GM21423 (cell line): ENCODE measurements around the gene SLC2A5.

ENCODE experiments used
- ATAC-seq: cut with Tn5 transposase; IDR thresholded peaks from one replicate; pipeline ENCODE4 v1.9.1; 2021; ENCODE audit warnings: mild to moderate bottlenecking, moderate library complexity; ENCODE audit not compliant: unreplicated experiment

Gene SLC2A5

GRCh38 chr1:9093581-9093980 is 24.1 kb upstream of the SLC2A5 start:
- ATAC-seq = no peak

DNA sequence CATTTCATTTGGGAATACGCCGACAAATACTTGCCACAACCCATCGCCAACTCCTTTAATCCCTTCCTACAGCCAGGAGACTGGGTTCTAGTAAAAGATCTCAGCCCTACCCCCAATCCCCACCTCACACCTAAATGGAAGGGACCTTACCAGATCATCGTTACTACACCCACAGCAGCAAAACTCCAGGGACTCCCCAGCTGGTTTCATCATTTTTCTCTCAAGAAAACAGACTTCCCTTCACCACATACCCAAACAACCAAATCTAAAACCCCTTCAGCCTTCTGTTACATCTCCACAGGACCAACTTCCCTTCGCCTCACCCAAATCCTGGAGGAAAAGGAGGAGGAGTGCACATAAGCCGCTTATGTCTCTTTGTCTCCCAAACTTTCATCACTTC is 23.7 kb upstream of the SLC2A5 start:
- no peak for ATAC-seq

DNA sequence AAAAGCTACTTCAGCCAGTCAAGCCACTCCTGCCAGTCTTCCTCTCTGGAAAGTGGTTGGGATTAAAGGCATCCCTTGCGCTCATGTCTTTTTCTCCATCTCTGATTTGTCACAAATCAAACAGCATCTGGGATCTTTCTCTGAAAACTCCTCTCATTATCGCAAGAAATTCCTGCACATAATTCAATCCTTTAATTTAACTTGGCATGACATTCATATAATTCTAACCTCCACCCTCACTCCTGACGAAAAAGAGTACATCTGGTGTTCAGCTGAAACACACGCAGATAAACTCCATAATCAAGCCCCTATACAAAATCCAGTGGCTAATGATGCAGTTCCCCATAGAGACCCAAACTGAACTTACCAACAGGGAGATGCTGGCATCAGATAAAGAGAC is 19.4 kb upstream of the SLC2A5 start:
- no peak for ATAC-seq

GRCh38 chr1:9087411-9088125 is 18.1 kb upstream of the SLC2A5 start:
- no peak for ATAC-seq

GRCh38 chr1:9086796-9087195 is 17.4 kb upstream of the SLC2A5 start:
- no peak for ATAC-seq

DNA sequence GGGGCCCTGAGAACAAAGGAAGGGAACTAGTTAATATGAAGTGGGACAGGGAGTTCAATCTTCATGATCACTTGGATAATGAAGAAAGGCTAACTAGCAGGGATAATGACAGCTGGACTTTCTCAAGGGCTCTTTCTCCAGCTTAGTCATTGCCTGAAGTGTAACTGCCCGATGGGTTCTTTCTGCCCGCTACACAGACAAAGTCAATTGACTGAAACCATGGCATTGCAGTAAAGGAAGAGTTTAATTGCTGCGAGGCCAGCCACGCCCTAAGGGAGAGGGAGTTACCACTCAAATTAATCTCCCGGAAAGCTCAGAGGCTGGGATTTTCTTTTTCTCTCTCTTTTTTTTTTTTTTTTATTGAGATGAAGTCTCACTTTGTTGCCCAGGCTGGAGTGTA is 16.6 kb upstream of the SLC2A5 start:
- no peak for ATAC-seq

DNA sequence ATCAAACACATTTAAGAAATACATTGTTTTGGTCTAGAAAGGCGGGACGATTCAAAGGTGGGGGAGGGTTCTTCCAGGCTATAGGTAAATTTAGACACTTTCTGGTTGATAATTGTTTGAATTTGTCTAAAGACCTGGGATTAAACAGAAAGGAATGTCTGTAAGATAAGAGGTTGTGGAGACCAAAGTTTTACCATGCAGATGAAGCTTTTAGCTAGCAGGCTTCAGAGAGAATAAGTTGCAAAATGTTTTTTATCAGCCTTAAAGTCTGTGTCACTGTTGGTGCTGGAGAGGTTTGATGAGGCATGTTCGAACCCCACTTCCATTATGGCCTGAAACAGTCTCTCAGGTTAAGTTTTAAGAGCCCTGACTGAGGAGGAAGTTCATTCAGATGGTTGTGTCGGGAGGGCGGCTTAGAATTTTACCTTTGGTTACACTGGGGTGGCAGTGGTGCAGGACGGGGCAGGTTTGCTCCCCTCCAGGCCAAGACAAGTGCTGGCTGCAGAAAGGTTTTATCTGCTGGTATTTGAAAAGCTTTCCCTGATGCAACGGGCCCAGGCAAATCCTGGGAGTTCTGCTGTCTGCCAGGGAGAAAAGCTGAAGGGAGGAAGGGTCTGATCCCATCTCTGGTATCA is 16.0 kb upstream of the SLC2A5 start:
- no peak for ATAC-seq

- no peak for ATAC-seq
Measured at GRCh38 chr1:9084906-9085305, 15.5 kb upstream of the SLC2A5 start.

GRCh38 chr1:9081473-9081872 is 12.0 kb upstream of the SLC2A5 start:
- ATAC-seq = no peak

- ATAC-seq = no peak
Measured at GRCh38 chr1:9080705-9081291, 11.4 kb upstream of the SLC2A5 start.

DNA sequence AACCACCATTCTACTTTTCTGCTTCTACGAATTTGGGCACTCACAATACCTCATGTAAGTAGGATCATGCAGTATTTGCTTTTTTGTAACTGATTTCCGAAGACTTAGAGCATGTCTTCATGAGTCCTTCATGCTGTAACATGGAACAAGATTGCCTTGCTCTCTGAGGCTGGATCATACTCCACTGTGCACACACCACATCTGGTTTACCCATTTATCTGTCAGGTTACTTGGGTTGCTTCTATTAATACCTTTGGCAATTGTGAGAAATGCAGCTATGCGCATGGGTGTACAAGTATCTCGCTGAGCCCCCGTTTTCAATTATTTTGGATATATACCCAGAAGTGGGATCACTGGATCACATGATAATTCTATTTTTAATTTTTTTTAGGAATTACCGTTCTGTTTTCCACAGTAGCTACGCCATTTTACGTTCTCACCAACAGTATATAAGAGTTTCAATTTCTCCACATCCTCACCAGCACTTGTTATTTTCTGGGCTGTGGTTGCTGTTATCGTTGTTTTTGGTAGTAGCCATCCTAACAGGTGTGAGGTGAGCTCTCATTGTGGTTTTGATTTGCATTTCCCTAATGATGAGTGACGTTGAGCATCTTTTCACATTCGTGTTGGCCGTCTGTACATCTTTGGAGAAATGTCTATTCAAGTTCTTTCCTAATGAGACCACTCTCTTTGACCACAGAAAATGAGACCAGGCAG is 10.7 kb upstream of the SLC2A5 start:
- ATAC-seq = peak; percentile 34

GRCh38 chr1:9078752-9079500 is 9.5 kb upstream of the SLC2A5 start:
- no peak for ATAC-seq

DNA sequence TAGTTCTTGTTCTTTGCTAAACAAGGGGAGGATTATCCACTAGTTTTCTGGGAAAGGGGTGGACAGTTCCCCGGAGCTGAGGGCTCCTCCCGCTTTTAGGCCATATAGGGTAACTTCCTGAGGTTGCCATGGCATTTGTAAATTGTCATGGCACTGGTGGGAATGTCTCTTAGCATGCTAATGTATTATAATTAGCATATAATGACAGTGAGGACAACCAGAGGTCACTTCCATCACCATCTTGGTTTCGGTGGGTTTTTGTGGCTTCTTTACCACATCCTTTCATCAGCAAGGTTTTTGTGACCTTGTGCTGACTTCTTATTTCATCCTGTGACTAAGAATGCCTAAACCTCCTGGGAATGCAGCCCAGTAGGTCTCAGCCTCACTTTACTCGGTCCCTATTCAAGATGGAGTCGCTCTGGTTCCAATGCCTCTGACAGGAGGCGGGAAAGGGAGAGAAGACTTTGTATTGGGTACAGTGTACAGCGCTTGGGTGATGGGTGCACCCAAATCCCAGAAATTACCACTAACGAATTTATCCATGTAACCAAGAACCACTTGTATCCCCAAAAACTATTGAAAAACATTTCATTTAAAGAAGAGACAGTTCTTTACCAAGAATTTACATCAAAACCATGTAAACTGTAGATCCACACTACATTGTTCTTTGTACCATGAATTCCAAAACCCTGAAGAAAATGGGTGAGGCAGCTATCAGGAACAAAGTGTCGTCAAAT is 8.7 kb upstream of the SLC2A5 start:
- peak; percentile 45 for ATAC-seq

DNA sequence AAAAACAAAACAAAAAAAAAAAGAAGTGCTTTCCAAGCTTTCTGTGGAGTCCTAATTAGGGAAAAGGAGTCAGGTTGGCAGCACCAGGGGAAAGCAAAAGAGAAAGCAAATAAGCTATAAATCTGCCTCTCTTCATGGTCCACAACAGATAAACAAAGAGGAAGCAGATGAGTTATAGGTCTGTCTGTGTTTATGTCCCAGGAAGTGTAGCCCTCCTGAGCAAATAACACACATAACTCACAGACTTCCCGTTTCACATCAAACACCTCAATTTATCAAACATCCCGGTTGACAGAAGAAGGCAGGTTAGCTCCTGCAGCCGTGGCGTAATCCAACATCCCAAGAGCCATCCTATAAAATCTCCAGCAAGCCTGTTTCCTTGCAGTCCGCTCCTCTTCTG is 5.6 kb upstream of the SLC2A5 start:
- ATAC-seq = no peak

GRCh38 chr1:9073143-9073542 is 3.7 kb upstream of the SLC2A5 start:
- ATAC-seq = no peak

DNA sequence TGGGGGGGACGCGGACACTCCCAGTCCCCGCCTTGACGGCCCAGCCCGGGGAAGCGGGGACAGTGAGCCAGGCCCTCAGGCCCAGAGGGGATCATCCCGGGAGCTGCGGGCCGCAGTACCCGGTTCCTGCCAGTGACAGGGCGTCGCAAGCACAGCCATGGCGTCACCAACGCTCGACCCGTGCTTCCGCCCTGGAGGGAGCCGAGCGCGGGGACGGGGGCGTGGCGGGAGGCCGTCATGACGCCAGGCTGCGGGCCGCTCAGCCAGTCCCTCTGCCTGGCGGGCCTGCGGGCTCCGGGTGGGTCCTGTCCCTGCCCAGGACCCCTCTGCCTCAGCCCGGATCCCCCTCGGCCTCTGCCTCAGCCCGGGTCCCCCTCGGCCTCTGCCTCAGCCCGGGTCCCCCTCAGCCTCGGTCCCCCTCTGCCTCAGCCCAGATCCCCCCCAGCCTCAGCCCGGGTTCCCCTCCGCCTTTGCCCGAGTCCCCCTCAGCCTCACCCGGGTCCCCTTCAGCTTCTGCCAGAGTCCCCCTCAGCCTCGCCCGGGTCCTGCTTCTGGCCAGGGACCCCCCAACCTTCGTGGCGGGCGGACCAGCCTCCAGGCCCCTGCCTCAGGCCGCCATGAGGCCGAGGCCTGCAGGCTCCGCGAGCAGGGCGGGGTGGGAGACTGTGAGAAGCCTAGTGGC is 2.3 kb upstream of the SLC2A5 start:
- ATAC-seq = no peak

DNA sequence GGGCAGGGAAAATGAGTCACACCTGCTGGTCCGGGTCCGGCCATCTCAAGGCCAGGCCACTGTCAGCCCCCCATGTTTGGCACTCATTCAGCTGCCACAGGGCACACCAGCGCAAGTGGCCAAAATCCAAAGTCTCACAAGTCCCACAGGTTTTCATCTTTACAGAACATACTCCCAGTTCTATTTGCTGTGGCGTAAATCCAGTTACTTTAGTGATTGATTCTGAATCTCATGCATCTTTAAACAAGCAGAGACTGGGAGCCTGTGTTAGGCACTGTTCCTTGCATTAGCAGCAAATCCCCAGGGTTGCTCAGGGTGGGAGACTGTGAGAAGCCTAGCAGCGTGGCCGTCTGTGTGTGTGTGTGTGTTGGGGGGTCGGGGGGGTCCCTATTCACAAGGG is 1.1 kb upstream of the SLC2A5 start:
- no peak for ATAC-seq

DNA sequence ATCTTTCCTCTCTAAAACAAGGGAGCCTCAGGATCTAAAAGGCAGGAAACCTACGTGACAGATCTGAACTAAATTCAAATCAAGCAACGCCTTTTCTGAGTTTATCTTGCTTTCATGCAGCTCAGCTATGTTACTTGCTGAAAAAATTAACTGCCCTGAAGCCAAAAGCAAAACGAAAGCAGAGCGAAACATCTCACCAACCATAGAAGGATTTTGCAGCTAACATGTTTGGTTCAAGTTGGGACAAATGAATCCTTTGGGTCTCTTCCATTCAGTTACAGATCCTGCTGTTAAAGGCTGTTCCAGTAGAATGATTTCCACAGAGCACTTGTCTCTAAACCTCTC is 482 bp downstream of the SLC2A5 start:
- no peak for ATAC-seq

DNA sequence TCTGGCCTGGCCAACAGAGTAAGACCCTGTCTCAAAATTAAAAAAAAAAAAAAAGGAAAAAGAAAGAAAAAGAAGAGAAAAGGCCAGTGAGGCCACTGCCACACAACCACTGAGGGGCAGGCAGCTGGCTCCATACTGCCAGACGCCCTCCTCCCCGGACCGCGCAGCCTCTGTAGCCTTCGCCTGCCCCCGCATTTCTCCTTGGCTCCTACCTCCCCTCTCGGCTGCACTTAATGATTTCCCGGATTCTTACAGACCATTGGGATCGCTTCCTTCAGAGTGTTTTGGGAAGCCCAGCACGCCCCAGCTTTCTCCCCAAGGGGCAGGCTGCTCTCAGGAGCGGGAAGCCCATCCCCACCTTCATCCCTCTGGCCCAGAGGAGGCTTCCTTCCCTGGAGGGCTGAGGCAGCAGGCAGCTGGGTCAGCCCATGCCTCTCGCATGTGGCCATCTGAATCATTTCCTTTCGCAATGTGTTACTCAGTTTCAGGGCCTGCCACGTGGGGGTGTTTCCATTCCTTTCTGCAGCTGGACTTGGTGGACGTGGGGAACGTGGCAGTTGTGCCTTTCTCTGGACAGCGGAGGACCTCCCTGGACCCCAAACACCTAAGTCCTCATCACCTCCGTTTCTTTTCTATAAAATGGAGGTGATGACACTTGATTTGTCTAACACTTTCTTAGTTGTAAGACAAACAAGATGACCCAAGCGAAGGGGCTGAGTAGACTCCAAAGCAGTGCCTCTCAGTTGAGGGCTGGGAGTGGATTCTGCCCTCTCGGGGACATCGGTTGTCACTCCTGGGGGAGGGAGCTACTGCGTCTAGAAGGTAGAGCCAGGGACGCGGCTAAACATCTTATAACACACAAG is 2.3 kb downstream of the SLC2A5 start:
- no peak for ATAC-seq
